ENCODE data around the gene SMYD2.

The SMYD2 gene

GRCh38 chr1:214326406-214326805, 45.4 kb downstream of the SMYD2 start:
- Histone ChIP-seq H3K23ac (ENCODE audit: low read length) (no peak overlapping the region), H2BK12ac (ENCODE audit: low read length) (peak overlapping the region; percentile 46), H3K18ac (ENCODE audit: low read length) (peak overlapping the region; percentile 2), H2AFZ (ENCODE audit: insufficient read depth, low read length, poor library complexity) (no peak overlapping the region), H3K4me2 (ENCODE audit: low read length) (no peak overlapping the region), H3K9me3 (ENCODE audit: insufficient read depth, low read depth, low read length) (no peaks in the 10 kb centered on the region), H3K4ac (ENCODE audit: low read depth, low read length) (no peak overlapping the region), H2AK5ac (ENCODE audit: low read length) (no peak overlapping the region), H3K4me1 (ENCODE audit: control insufficient read depth in 1 of 2, insufficient read depth in 2 of 2, low read length in 2 of 2) (peaks cover 17 to 29% of the 10 kb centered on the region in 2 experiments), H3K27ac (ENCODE audit: low read depth, low read length) (peak overlapping the region; percentile 37), H3K14ac (ENCODE audit: low read length) (peak overlapping the region; percentile 5), H2BK5ac (ENCODE audit: low read depth, low read length, poor library complexity) (no peak overlapping the region), H4K12ac (ENCODE audit: low read depth, low read length) (no peak overlapping the region), H4K8ac (ENCODE audit: low read depth, low read length) (no peak overlapping the region), H2BK120ac (ENCODE audit: insufficient read depth, low read length, poor library complexity) (no peak overlapping the region), H3K79me2 (ENCODE audit: control insufficient read depth, insufficient read depth, low read length, poor library complexity) (no peaks in the 10 kb centered on the region), H3K27me3 (ENCODE audit: insufficient read depth, low read length) (no peaks in the 10 kb centered on the region), H3K9ac (ENCODE audit: low read length) (no peak overlapping the region), H3K36me3 (ENCODE audit: control insufficient read depth in 1 of 2, insufficient read depth in 2 of 2, low read length in 2 of 2) (peaks cover 5 to 21% of the 10 kb centered on the region in 2 experiments), H3K79me1 (ENCODE audit: low read length) (peaks cover 20% of the 10 kb centered on the region), H3K4me3 (ENCODE audit: low read depth, low read length) (no peak overlapping the region), H4K91ac (ENCODE audit: low read depth, low read length) (peak overlapping the region; percentile 40)
- no CpG with 5 or more reads among the region's 5 CpGs for WGBS (ENCODE audit: extremely low coverage, insufficient coverage, insufficient read length)
- no peak for DNase-seq

DNA sequence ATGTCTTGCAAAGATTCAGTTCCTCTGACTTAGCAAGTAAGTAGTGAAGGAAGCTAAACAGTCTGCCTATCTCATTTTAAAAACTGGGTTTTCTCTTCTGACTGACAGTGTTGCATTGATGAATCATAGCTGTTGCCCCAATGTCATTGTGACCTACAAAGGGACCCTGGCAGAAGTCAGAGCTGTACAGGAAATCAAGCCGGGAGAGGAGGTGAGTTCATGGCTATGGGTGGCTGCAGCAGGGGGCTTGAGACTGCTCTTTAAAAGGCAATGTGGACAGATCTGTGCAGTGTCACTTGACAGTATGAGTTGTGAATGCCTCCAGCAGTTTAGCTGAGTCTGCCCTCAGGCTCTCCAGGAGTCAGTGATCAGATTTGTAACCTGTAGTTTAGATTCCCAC, 46.6 kb downstream of the SMYD2 start:
- H3K9me3 ChIP-seq (ENCODE audit: insufficient read depth, low read depth, low read length), result no peaks in the 10 kb centered on the region
- H2AK5ac ChIP-seq (ENCODE audit: low read length), result no peak overlapping the region
- no peak overlapping the region for H2BK120ac ChIP-seq (ENCODE audit: insufficient read depth, low read length, poor library complexity)
- H3K4me1 ChIP-seq (ENCODE audit: control insufficient read depth in 1 of 2, insufficient read depth in 2 of 2, low read length in 2 of 2), result peaks cover 17 to 29% of the 10 kb centered on the region in 2 experiments
- H3K4me2 ChIP-seq (ENCODE audit: low read length), result no peak overlapping the region
- no peak overlapping the region for H2AFZ ChIP-seq (ENCODE audit: insufficient read depth, low read length, poor library complexity)
- H2BK12ac ChIP-seq (ENCODE audit: low read length), result no peak overlapping the region
- no peak overlapping the region for H3K14ac ChIP-seq (ENCODE audit: low read length)
- H3K18ac ChIP-seq (ENCODE audit: low read length), result no peak overlapping the region
- DNase-seq, result peak in 1 of 2 donors; percentile 40
- H3K27me3 ChIP-seq (ENCODE audit: insufficient read depth, low read length), result no peaks in the 10 kb centered on the region
- H3K9ac ChIP-seq (ENCODE audit: low read length), result no peak overlapping the region
- H4K12ac ChIP-seq (ENCODE audit: low read depth, low read length), result no peak overlapping the region
- peaks cover 20% of the 10 kb centered on the region for H3K79me1 ChIP-seq (ENCODE audit: low read length)
- H3K4ac ChIP-seq (ENCODE audit: low read depth, low read length), result no peak overlapping the region
- H3K36me3 ChIP-seq (ENCODE audit: control insufficient read depth in 1 of 2, insufficient read depth in 2 of 2, low read length in 2 of 2), result peaks cover 9 to 24% of the 10 kb centered on the region in 2 experiments
- H3K27ac ChIP-seq (ENCODE audit: low read depth, low read length), result peak overlapping the region; percentile 37
- H3K79me2 ChIP-seq (ENCODE audit: control insufficient read depth, insufficient read depth, low read length, poor library complexity), result no peaks in the 10 kb centered on the region
- no peak overlapping the region for H3K23ac ChIP-seq (ENCODE audit: low read length)
- no peak overlapping the region for H2BK5ac ChIP-seq (ENCODE audit: low read depth, low read length, poor library complexity)
- H3K4me3 ChIP-seq (ENCODE audit: low read depth, low read length), result no peak overlapping the region
- H4K91ac ChIP-seq (ENCODE audit: low read depth, low read length), result no peak overlapping the region
- H4K8ac ChIP-seq (ENCODE audit: low read depth, low read length), result no peak overlapping the region
- WGBS (ENCODE audit: extremely low coverage, insufficient coverage, insufficient read length), result no CpG with 5 or more reads among the region's 1 CpG

DNA sequence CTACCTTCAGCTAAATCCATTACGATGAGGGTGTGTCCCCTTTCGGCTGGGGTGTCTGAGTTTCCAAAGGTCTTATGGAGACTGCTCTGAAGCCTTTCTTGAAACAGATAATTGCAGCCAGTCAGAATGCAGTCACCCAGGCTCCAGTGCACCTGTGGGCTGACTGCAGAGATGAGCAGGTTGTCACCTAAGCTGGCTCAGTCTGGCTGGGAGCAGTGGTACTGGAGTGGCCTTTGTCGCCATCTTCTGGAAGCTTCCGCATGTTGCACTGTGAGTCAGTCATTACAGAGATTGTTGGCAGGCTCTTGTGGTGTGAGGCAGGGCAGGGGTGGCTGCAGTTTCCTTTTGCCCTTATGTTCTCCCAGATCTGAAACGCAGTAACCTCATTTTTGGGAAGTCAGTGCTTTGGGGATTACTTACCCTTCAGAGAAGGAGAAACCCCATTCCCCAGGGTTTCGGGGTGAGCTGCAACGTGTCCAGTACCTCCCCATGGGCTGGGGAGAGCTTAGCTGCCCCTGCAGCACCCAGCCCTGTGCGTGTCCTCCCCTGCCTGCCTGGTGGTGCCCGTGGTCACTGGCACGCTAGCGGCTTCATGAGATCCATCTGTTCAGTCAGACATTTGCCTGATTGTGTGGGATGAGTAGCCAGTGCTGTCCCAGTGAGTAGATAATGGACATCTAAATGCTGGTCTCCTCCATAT, 48.0 kb downstream of the SMYD2 start:
- Histone ChIP-seq H2BK12ac (ENCODE audit: low read length) (no peak overlapping the region), H3K9ac (ENCODE audit: low read length) (no peak overlapping the region), H2BK120ac (ENCODE audit: insufficient read depth, low read length, poor library complexity) (peak overlapping the region; percentile 15), H4K12ac (ENCODE audit: low read depth, low read length) (no peak overlapping the region), H3K36me3 (ENCODE audit: control insufficient read depth in 1 of 2, insufficient read depth in 2 of 2, low read length in 2 of 2) (peaks cover 10 to 30% of the 10 kb centered on the region in 2 experiments), H3K4me1 (ENCODE audit: control insufficient read depth in 1 of 2, insufficient read depth in 2 of 2, low read length in 2 of 2) (peaks cover 20 to 33% of the 10 kb centered on the region in 2 experiments), H3K79me2 (ENCODE audit: control insufficient read depth, insufficient read depth, low read length, poor library complexity) (no peaks in the 10 kb centered on the region), H2AFZ (ENCODE audit: insufficient read depth, low read length, poor library complexity) (no peak overlapping the region), H4K91ac (ENCODE audit: low read depth, low read length) (peak overlapping the region; percentile 27), H4K8ac (ENCODE audit: low read depth, low read length) (peak overlapping the region; percentile 11), H3K14ac (ENCODE audit: low read length) (peak overlapping the region; percentile 20), H3K79me1 (ENCODE audit: low read length) (peaks cover 22% of the 10 kb centered on the region), H3K4me3 (ENCODE audit: low read depth, low read length) (no peak overlapping the region), H3K23ac (ENCODE audit: low read length) (no peak overlapping the region), H2BK5ac (ENCODE audit: low read depth, low read length, poor library complexity) (no peak overlapping the region), H3K18ac (ENCODE audit: low read length) (peak overlapping the region; percentile 15), H2AK5ac (ENCODE audit: low read length) (peak overlapping the region; percentile 33), H3K27ac (ENCODE audit: low read depth, low read length) (peak overlapping the region; percentile 71), H3K4ac (ENCODE audit: low read depth, low read length) (no peak overlapping the region), H3K27me3 (ENCODE audit: insufficient read depth, low read length) (no peaks in the 10 kb centered on the region), H3K4me2 (ENCODE audit: low read length) (no peak overlapping the region), H3K9me3 (ENCODE audit: insufficient read depth, low read depth, low read length) (no peaks in the 10 kb centered on the region)
- peak; percentile 84 to 95 for DNase-seq
- no CpG with 5 or more reads among the region's 11 CpGs for WGBS (ENCODE audit: extremely low coverage, insufficient coverage, insufficient read length)

DNA sequence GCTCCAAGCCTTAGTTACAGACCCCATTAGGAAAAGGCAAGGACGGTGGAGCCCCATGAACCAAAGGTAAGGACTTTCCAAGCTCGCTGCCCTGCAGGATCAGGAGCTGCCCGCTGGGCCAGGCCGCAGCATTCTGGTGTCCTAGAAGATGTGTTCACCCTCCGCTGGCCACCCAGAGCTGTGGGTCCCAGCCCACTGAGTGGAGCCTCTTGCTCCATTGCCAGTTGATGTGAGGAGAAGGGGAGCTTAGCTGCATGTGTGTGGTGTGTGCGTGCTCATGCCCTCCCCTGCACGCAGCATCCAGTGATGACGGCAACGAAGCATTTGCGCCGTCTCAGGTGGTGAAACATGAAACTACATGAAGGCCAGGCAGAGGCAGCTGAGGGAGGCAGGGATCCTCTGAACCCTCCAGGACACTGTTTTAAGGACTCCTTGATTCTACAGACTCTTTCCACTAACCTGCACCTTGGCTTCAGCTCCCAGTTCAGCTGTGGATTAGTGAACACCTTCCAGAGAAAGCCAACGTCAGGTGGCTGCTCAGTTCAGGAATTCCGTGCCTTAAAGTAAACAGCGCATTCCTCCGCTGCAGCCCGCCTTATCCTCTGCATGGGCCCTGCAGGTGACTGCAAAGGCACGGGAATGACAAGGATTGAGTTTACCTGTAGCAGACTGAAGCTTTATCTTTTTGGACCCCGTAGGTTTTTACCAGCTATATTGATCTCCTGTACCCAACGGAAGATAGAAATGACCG, 48.7 kb downstream of the SMYD2 start:
- H4K8ac ChIP-seq (ENCODE audit: low read depth, low read length), result no peak overlapping the region
- peak overlapping the region; percentile 27 for H4K91ac ChIP-seq (ENCODE audit: low read depth, low read length)
- H2AFZ ChIP-seq (ENCODE audit: insufficient read depth, low read length, poor library complexity), result no peak overlapping the region
- H3K4me1 ChIP-seq (ENCODE audit: control insufficient read depth in 1 of 2, insufficient read depth in 2 of 2, low read length in 2 of 2), result peaks cover 20 to 33% of the 10 kb centered on the region in 2 experiments
- peak overlapping the region; percentile 0 for H2AK5ac ChIP-seq (ENCODE audit: low read length)
- no peak overlapping the region for H3K4ac ChIP-seq (ENCODE audit: low read depth, low read length)
- H3K79me2 ChIP-seq (ENCODE audit: control insufficient read depth, insufficient read depth, low read length, poor library complexity), result no peaks in the 10 kb centered on the region
- no peak overlapping the region for H2BK120ac ChIP-seq (ENCODE audit: insufficient read depth, low read length, poor library complexity)
- DNase-seq, result peak in 1 of 2 donors; percentile 34
- H2BK5ac ChIP-seq (ENCODE audit: low read depth, low read length, poor library complexity), result no peak overlapping the region
- H3K23ac ChIP-seq (ENCODE audit: low read length), result no peak overlapping the region
- no CpG with 5 or more reads among the region's 20 CpGs for whole genome bisulfite sequencing (ENCODE audit: extremely low coverage, insufficient coverage, insufficient read length)
- H3K9me3 ChIP-seq (ENCODE audit: insufficient read depth, low read depth, low read length), result no peaks in the 10 kb centered on the region
- H2BK12ac ChIP-seq (ENCODE audit: low read length), result no peak overlapping the region
- peak overlapping the region; percentile 29 for H3K27ac ChIP-seq (ENCODE audit: low read depth, low read length)
- H4K12ac ChIP-seq (ENCODE audit: low read depth, low read length), result no peak overlapping the region
- no peaks in the 10 kb centered on the region for H3K27me3 ChIP-seq (ENCODE audit: insufficient read depth, low read length)
- peaks cover 15 to 37% of the 10 kb centered on the region in 2 experiments for H3K36me3 ChIP-seq (ENCODE audit: control insufficient read depth in 1 of 2, insufficient read depth in 2 of 2, low read length in 2 of 2)
- H3K4me2 ChIP-seq (ENCODE audit: low read length), result no peak overlapping the region
- peaks cover 22% of the 10 kb centered on the region for H3K79me1 ChIP-seq (ENCODE audit: low read length)
- H3K18ac ChIP-seq (ENCODE audit: low read length), result peak overlapping the region; percentile 1
- no peak overlapping the region for H3K9ac ChIP-seq (ENCODE audit: low read length)
- no peak overlapping the region for H3K4me3 ChIP-seq (ENCODE audit: low read depth, low read length)
- peak overlapping the region; percentile 18 for H3K14ac ChIP-seq (ENCODE audit: low read length)

Measured in trophoblast cell (in vitro differentiated cells and primary cell).